HG02642 (cell line): ENCODE measurements around the gene FAM24B.

ENCODE experiments used
- ATAC-seq: cut with Tn5 transposase; IDR thresholded peaks from one replicate; pipeline ENCODE4 v1.9.1; 2021; ENCODE audit warnings: mild to moderate bottlenecking; ENCODE audit not compliant: unreplicated experiment, poor library complexity

Gene FAM24B

DNA sequence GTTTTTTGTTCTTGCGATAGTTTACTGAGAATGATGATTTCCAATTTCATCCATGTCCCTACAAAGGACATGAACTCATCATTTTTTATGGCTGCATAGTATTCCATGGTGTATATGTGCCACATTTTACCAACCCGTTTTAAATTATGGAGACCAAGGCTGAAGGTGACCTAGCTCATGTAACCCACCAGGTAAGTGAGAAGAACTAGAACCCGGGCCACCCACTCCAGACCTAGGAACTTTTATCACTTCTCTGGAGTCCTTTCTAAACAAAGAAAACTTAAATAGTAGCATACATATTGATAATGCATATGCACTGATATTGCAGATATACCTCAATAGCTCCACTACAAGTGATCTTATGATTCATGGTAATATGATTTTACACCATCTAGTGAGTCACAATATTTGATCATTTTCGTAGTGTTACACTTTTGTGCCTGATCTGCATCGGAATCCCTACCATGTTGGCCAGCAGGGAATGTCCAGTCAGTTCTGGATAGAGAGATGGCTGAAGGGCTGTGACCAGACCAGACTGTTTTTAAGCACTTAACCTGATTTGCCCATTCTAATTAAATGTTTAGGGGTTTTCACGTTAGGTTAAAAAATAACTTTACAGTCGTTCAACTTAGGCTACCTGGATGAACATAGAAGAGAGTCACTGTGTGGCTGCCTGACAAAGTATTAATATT, 49.0 kb downstream of the FAM24B start:
- no peak for ATAC-seq

DNA sequence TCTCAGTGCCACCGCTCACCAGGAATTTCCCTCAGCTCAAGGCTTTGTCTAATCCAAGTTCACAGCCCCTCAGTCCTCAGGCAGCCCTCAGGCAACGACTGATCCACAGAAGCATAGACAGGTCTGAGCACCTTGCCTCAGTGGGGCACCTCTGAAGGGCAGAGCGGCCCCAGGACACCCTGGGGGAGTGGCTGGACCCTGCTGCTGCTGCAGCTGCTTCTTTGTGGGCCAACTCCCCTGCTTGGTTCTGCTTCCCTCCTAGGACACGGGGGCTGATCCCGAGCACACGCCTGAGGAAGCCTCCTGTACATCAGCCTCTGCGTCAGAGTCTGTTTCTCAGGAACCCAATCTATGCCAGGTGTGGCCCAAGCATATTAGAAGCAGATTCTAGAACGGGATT, 49.9 kb downstream of the FAM24B start:
- no peak for ATAC-seq

DNA sequence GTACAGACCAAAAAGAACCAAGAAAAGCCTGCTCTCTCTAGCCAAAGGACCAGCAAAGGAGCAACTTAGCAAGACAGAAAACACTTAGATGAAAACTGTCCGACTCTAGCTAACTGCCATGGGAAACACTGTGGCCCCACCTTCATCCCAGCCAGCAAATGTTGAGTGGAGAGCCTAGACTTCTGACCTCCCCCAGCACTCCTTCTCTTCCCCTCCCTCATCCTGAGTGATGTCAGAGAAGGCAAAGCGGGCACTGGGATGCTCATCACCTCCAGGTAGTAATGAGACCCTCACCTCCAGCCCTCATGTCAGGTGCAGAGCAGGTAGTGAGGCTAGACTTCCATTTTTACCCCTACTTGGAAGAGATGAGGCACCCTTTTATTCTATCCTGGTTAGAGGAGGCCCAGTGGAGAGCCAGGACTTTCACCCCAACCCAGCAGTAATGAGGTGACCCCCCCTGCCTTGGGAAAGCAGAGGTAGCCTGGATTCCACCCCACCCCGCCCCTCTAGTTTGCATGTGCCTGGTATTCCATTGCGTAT, 50.6 kb downstream of the FAM24B start:
- ATAC-seq: no peak

DNA sequence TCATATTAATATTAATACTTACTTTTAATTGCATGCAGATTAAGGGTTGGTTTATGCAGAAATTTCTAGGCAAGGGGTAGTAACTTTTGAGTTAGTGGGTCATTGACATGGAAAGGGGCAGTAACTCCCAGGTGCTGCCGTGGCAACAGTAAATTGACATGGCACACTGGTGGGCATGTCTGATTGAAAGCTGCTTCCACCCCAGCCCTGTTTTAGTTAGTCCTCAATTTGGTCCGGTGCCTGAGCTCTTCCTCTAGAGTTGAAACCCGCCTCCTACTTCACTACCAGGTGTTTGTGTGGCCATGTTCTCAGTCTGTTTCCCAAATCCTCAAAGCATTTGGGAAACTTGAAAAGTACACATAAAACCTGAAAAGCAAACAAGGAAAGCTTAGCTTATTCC, 52.1 kb downstream of the FAM24B start:
- no peak for ATAC-seq

DNA sequence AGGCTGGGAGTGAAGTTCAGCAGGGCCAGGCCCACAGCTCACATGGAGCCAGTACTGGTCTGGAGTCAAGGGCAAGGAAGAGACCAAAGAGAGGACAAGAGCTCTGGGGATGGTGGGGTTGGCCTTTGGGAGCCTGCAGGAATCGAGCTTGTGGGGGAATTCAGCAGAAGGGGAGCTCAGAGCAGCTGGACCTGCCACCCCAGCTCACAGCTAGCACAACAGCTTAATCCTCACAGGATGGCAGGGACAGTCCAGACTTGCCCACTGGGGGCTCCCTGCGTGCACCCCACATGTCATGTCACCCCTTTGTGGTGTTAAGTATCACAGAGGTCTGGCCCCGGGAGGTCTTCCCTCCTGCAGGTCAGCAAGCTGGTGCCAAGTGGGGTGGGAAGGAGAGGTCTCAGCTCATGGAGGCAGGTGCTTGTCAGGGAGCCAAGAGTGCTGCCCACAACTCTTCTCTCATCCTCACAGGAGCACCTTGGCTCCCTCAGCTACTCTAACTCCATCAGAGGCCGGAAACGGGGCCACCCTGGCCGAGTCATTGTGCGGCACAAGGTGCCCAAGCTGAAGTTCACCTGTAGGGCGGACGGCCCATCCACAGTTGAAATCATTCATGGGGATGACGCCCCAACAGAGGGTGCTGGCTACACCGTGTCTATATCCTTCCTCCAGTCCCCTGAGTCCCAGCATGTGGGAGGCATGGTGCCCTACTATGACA, 56.2 kb downstream of the FAM24B start:
- ATAC-seq: no peak

DNA sequence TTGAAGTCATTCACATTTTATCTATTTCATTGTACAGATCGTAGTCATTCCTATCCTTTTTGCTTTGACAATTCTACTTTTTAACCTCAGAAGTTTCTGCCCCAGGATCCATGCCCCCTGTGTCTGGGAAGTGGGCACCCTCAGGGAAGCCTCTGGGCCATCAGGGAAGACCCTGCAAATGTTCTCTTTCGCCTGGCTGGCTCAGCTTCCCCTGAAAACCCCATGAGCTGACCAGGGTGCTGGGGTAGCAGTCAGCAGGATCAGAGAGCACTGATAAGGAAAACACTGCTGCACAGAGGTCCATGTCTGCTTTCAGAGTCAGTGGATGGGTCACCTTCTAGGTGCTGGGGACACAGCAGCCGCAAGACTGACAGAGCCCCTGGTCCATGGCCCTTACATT, 57.6 kb downstream of the FAM24B start:
- ATAC-seq: no peak

DNA sequence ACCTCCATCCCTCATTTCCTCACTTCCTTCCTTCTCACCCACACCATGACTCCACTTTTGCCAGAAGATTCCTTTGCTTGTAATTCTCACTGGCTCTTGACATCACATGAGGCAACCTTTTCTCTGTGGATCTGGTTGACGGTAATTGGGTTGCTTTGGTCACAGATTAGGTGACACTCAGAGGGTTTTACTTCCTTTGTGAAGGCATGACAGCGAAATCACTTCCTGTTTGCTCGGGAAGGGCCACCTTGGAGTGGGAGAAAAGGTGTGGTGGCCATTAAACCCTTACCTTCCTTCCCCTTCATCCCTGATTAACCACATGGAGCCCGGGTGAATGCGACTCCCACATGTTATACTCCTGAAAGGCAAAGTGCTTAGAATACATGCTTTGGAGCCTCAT, 63.9 kb downstream of the FAM24B start:
- ATAC-seq: no peak

DNA sequence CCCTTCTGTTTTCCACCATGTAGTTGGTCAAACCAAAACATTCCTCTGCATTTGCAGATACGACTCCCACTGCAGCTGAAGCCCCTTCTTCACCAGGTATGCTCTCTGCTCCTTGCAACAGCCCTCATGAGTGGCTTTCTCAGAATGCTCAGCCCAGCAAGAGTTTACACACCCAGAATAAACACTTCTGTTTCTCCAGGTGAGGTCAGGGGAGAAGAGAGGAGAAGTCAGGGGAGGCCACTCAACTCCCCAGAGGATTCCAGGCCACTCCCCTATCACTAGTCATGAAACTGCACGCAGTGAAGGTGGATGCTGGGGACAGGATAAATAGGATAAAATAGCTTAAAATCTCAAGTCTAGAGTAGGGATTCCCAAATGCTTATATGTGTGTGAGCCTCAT, 64.9 kb downstream of the FAM24B start:
- ATAC-seq: no peak

DNA sequence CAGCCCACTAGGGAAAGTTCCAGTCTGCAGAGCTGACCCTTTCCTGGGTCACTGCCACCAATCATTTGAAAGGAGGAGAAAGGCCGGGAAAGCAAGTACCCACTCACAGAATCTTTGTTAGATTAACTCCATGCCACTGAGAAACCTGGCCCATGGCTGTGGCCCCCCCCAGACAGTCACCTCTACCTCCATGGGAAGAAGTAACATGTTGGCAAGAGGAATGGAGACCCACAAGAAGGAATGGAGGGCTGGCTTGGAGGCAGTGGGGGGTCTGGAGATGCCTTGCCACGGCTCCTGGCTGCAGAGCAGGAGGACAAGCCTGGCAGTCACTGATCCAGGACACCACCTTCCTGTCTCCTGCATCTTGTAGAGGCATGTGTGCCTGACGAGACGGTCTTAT, 66.6 kb downstream of the FAM24B start:
- no peak for ATAC-seq

DNA sequence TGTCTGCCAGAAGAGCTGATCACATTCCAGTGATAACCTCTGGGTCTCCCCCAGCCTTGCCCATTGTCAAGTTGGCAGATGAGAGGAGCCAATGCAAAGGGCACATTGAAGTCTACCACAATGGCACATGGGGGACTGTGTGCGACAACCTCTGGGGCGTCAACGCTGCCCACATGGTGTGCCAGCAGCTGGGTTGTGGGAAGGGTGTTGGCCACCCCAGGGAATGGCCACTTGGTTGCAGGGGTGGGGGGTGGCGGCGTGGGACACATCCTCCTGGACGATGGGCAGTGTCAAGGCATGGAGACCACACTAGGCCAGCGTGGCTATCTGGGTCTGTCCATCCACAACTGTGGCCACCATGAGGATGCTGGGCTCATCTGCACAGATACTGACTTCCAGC, 77.1 kb downstream of the FAM24B start:
- ATAC-seq: no peak
